Stomach smooth muscle (tissue), 2 donors: ENCODE measurements around the gene C1orf116.

Experiments used
- H3K27ac ChIP-seq: one replicate; pipeline ENCODE4 v1.7.0; 2013; ENCODE audit warnings: mild to moderate bottlenecking, low read length, inconsistent platforms
- H3K27me3 ChIP-seq, 2 donors: one replicate each; pipeline ENCODE4 v1.7.0; 2013; ENCODE audit warnings: low read length in 2 of 2; ENCODE audit not compliant: insufficient read depth in 2 of 2, control insufficient read depth in 1 of 2
- H3K36me3 ChIP-seq, 2 donors: one replicate each; pipeline ENCODE4 v1.7.0; 2013; ENCODE audit warnings: low read length in 2 of 2; ENCODE audit not compliant: control insufficient read depth in 2 of 2, insufficient read depth in 2 of 2
- H3K4me1 ChIP-seq: one replicate; pipeline ENCODE4 v1.7.0; 2013; ENCODE audit warnings: low read length; ENCODE audit not compliant: control insufficient read depth, insufficient read depth
- H3K4me3 ChIP-seq, 2 donors: one replicate each; pipeline ENCODE4 v1.7.0; 2013; ENCODE audit warnings: low read length in 2 of 2
- H3K9ac ChIP-seq, 2 donors: one replicate each; pipeline ENCODE4 v1.7.0; 2013; ENCODE audit warnings: low read length in 2 of 2, mild to moderate bottlenecking in 1 of 2
- H3K9me3 ChIP-seq, 2 donors: one replicate each; pipeline ENCODE4 v1.7.0; 2013; ENCODE audit warnings: low read length in 2 of 2; ENCODE audit not compliant: control insufficient read depth in 2 of 2
- donor health status: healthy.
- donor health status: Pancreatic carcinoma.

C1orf116 gene

GRCh38 chr1:206986885-206987284 lies 45.7 kb downstream of the C1orf116 start:
- H3K9ac ChIP-seq = no peak overlapping the region
- peaks cover 4 to 7% of the 10 kb centered on the region in 2 donors for H3K27me3 ChIP-seq

DNA sequence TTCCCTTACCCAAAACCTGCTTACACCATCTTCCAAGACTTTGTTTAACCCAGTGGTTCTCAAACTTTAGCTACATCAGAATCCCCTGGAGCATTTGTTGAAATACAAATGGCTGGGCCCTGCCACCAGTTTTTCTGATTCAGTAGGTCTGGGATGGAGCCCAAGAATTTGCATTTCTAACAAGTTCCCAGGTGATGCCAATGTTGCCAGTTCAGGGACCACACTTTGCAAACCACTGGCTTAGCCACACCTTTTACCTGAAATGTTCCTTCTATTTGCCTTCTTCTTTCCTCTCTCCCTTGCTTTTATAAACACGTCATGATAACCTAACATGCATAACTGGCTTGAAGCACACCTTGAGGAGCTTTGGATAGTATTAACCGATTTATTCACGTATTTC lies 46.2 kb downstream of the C1orf116 start:
- H3K9ac ChIP-seq = no peak overlapping the region
- no peak overlapping the region for H3K27ac ChIP-seq
- no peak overlapping the region for H3K4me3 ChIP-seq
- no peaks in the 10 kb centered on the region for H3K9me3 ChIP-seq
- H3K4me1 ChIP-seq = no peaks in the 10 kb centered on the region
- no peaks in the 10 kb centered on the region for H3K36me3 ChIP-seq
- H3K27me3 ChIP-seq = peaks cover 4 to 7% of the 10 kb centered on the region in 2 donors

More at GRCh38 chr1:206986885-206987284, 45.7 kb downstream of the C1orf116 start:
- Histone ChIP-seq H3K9me3 (no peaks in the 10 kb centered on the region), H3K4me1 (no peaks in the 10 kb centered on the region), H3K36me3 (no peaks in the 10 kb centered on the region), H3K27ac (no peak overlapping the region), H3K4me3 (no peak overlapping the region)

GRCh38 chr1:206985162-206985749 lies 47.3 kb downstream of the C1orf116 start:
- Histone ChIP-seq H3K9me3 (no peaks in the 10 kb centered on the region), H3K27me3 (peaks cover 7 to 8% of the 10 kb centered on the region in 2 donors), H3K4me1 (no peaks in the 10 kb centered on the region), H3K36me3 (no peaks in the 10 kb centered on the region), H3K9ac (no peak overlapping the region), H3K27ac (no peak overlapping the region), H3K4me3 (no peak overlapping the region)

DNA sequence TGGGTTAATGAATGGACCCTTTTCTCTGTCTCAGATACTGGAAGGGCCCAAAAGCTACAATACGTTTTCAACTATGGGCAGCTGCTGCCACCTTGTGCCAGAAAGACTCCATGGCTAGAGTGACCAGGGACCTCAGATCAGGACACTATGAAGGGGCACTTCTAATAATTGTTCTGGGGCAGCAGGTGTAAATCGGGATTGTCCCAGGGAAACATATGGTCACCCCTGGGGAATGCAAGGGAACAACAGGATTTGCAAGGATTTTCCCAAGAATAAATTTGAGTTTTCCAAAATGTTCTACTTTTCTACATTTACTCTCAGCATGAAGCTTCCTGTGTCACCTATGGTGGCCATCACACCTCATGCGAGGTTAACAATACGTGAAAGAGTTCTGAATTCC lies 50.3 kb downstream of the C1orf116 start:
- peaks cover 6 to 8% of the 10 kb centered on the region in 2 donors for H3K27me3 ChIP-seq
- H3K4me1 ChIP-seq = no peaks in the 10 kb centered on the region
- no peaks in the 10 kb centered on the region for H3K36me3 ChIP-seq
- no peak overlapping the region for H3K27ac ChIP-seq
- H3K9me3 ChIP-seq = no peaks in the 10 kb centered on the region
- no peak overlapping the region for H3K9ac ChIP-seq
- H3K4me3 ChIP-seq = no peak overlapping the region

DNA sequence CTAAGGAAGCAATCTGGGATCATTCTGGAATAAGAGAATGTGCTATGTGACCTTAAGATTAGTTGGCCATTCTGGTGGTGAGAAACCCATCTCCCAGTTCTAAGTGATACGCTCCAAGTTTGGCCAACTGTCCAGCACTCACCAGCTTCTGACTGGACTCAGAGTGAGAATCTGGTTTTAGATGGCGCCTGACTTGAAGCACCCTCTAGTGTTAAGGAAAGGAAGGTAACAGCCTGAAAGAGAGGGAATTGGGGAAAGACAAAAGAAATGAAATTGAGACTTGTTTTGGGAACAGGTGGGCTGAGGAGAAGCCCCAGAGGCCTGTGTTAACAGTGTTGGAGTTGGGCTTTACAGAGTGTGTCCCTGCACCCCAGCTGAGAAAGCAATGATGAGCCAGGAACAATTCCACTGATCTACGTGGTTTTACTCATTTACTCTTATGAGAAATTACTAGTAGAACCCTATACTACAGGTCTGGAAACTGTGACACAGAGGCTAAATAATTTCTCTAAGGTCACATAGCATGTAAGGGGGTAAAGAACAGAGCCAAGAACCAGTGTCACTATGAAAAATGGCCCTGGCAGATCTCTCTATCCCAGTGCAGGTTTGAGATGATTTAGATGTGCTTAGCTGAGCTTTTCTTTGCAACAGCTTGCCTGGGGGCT lies 53.0 kb downstream of the C1orf116 start:
- Histone ChIP-seq H3K27me3 (peaks cover 4 to 6% of the 10 kb centered on the region in 2 donors), H3K9ac (no peak overlapping the region), H3K4me3 (no peak overlapping the region), H3K27ac (no peak overlapping the region), H3K36me3 (no peaks in the 10 kb centered on the region), H3K4me1 (no peaks in the 10 kb centered on the region), H3K9me3 (no peaks in the 10 kb centered on the region)

GRCh38 chr1:206978259-206978658 lies 54.3 kb downstream of the C1orf116 start:
- Histone ChIP-seq H3K36me3 (no peaks in the 10 kb centered on the region), H3K27ac (no peak overlapping the region), H3K9me3 (no peaks in the 10 kb centered on the region), H3K27me3 (peaks cover 4 to 6% of the 10 kb centered on the region in 2 donors), H3K9ac (no peak overlapping the region), H3K4me3 (no peak overlapping the region), H3K4me1 (no peaks in the 10 kb centered on the region)

GRCh38 chr1:206975306-206975705 lies 57.2 kb downstream of the C1orf116 start:
- Histone ChIP-seq H3K4me3 (no peak overlapping the region), H3K27ac (no peak overlapping the region), H3K4me1 (no peaks in the 10 kb centered on the region), H3K9me3 (no peaks in the 10 kb centered on the region), H3K9ac (no peak overlapping the region), H3K27me3 (peaks cover under 1 to 3% of the 10 kb centered on the region in 2 donors), H3K36me3 (no peaks in the 10 kb centered on the region)

- Histone ChIP-seq H3K4me3 (no peak overlapping the region), H3K27me3 (no peaks in the 10 kb centered on the region), H3K9me3 (no peaks in the 10 kb centered on the region), H3K4me1 (no peaks in the 10 kb centered on the region), H3K9ac (no peak overlapping the region), H3K36me3 (no peaks in the 10 kb centered on the region), H3K27ac (no peak overlapping the region)
Observed at GRCh38 chr1:206974140-206974539, 58.4 kb downstream of the C1orf116 start.

DNA sequence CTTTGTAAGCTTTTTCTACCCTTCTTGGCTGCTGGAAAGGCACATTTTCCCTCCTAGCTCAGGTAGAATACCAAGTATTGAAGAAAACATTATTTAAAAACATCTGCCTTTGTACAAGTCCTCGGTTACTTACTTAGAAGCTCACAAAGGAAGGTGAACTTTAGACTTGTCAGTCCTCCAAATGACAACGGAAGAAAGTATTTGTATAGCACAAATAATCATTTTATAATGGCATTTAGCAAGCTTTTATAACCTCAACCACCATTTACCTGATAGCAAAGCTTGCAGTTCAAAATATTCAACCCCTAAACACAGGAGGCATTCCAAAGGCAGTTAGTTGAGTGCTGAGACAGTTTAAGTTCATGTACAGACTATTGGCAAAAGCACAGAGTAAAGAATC lies 59.8 kb downstream of the C1orf116 start:
- no peak overlapping the region for H3K9ac ChIP-seq

DNA sequence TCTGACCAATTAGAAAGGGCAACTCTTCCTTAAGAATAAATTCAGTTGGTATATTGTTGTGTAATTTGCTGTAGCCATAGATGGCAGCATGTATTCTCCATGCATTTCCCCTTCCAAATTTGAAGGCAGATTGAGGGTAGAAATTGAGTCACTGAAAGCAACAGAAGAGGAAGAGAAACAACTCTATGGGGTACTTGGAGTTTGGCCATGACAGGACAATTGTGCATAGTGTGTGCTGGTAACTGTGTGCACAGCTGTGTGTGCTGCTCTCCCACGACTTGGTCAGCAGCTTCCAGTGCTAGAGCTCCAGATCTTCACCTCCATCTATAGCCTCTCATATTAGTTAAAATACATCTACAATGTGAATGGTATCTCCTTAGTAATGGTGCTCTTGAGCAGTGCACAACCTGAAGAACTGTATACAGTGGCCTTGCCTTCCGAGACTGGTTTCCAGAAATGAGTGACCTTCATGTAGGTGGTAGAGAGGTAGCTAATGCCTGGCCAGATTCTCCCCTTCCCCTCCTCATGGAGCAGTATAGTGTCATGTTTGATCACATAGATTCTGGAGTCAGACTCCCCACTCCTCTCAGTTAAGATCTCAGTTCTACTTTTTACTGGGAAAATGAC lies 61.4 kb downstream of the C1orf116 start:
- no peaks in the 10 kb centered on the region for H3K36me3 ChIP-seq
- no peak overlapping the region for H3K4me3 ChIP-seq
- no peaks in the 10 kb centered on the region for H3K9me3 ChIP-seq
- H3K27ac ChIP-seq = no peak overlapping the region
- H3K27me3 ChIP-seq = no peaks in the 10 kb centered on the region
- H3K9ac ChIP-seq = no peak overlapping the region
- H3K4me1 ChIP-seq = no peaks in the 10 kb centered on the region

More for the DNA sequence above, 59.8 kb downstream of the C1orf116 start:
- Histone ChIP-seq H3K27me3 (no peaks in the 10 kb centered on the region), H3K4me3 (no peak overlapping the region), H3K27ac (no peak overlapping the region), H3K36me3 (no peaks in the 10 kb centered on the region), H3K9me3 (no peaks in the 10 kb centered on the region), H3K4me1 (no peaks in the 10 kb centered on the region)

DNA sequence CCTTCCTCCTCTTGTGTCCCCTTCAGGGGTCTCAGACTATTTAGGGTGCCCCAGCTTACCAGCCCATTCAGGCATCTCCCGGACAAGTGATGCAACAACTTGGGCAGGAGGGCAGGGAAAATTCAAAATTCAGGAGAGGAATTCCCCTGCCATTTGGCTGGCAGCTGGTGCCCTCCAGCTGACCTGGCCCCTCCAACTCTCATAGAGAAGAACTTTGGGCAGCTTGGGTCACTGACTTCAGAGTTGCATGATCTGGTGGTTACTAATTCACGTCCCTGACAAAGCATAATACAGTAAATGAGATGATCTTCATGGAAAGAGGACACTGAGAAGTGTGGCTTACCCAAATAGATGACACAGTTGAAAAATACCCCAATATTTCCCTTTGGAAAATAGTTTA lies 62.1 kb downstream of the C1orf116 start, which contains the start of gene FCAMR:
Gene FCAMR, minus strand, starts transcription at position 15 of the 400 bp plus-strand sequence. CDS start 335 bp downstream, outside the sequence.
- no peaks in the 10 kb centered on the region for H3K9me3 ChIP-seq
- no peak within 1 kb of the TSS for H3K4me3 ChIP-seq
- no peaks in the 10 kb centered on the region for H3K4me1 ChIP-seq
- H3K27me3 ChIP-seq = no peaks in the 10 kb centered on the region
- H3K9ac ChIP-seq = no peak within 1 kb of the TSS
- no peaks in the 10 kb centered on the region for H3K36me3 ChIP-seq
- H3K27ac ChIP-seq = no peak within 1 kb of the TSS
